Activated naive CD4-positive, alpha-beta T cell (primary cell): ENCODE data around the gene DCTN2.
"Not testable (repeated sequence)": the region's sequence is repeated elsewhere in the genome, so short reads cannot be mapped to it uniquely, and the experiment has no call there.

Experiments
- DNase-seq, 4 experiments: peaks; one replicate each; lab custom pipeline; 2025; lab: John Stamatoyannopoulos, UW

DCTN2 gene

DNA sequence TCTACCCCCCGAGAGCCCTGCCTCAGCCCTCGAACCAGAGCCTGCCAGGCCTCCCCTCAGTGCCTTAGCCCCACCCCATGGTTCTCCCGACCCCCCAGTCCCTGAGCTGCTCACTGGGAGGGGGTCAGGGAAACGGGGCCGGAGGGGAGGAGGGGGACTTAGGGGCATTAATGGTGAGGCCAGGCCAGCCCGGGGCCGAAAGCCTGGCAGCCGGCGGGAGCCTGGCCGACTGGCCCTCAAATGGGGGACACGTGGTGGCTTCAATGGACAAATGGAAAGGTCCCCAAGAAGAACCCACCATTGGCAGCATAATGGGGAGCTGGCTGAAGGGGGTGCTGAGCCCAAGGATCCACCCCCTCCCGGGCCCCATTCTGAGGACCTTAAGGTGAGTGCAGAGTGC, 18.8 kb downstream of the DCTN2 start:
- DNase-seq: no peak

DNA sequence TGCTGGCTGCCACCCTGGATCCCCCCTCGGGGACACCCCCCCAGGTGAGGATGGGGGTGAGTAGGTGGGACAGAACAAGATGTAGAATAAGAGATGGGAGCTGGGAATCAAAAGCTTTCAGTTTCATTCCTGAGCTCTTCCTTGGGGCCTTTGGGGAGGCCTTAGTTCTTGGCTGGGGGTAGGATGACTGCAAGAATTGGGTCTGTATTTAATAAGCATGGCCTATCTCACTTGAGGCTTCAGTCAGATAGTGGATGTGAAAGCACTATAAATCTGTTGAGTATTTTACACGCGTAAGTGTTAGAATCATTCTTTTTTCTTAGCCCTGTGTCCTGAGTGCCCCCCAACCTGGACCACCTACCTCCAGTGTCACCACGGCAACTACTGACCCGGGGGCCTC, 19.8 kb downstream of the DCTN2 start:
- no peak for DNase-seq

DNA sequence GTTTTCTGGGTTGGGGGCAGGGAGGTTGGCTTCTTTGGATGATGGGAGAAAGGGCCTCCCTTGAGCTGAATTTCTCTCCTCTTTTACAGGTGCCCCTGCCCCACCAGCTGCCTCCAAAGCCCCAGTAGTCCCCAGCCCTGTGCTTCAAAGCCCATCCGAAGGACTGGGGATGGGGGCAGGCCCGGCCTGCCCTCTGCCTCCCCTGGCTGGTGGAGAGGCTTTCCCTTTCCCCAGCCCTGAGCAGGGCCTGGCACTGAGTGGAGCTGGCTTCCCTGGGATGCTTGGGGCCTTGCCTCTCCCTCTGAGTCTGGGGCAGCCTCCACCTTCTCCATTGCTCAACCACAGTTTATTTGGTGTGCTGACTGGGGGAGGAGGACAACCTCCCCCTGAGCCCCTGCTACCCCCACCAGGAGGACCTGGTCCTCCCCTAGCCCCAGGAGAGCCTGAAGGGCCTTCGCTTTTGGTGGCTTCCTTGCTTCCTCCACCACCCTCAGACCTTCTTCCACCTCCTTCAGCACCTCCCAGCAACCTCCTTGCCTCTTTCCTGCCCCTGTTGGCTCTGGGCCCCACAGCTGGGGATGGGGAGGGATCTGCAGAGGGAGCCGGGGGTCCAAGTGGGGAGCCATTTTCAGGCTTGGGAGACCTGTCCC, 20.4 kb downstream of the DCTN2 start:
- DNase-seq: no peak

DNA sequence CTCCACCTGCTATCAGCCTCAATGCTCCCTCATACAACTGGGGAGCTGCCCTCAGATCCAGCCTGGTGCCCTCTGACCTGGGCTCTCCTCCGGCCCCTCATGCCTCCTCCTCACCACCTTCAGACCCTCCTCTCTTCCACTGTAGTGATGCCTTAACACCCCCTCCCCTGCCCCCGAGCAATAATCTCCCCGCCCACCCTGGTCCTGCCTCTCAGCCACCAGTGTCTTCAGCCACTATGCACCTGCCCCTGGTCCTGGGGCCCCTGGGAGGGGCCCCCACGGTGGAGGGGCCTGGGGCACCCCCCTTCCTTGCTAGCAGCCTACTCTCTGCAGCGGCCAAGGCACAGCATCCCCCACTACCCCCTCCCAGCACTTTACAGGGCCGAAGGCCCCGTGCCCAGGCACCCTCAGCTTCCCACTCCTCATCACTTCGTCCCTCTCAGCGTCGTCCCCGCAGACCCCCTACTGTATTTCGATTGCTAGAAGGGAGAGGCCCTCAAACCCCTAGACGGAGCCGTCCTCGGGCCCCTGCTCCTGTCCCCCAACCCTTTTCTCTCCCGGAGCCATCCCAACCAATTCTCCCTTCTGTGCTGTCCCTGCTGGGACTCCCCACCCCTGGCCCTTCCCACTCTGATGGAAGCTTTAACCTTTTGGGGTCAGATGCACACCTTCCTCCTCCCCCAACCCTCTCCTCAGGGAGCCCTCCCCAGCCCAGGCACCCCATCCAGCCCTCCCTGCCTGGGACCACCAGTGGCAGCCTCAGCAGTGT, 21.2 kb downstream of the DCTN2 start:
- DNase-seq: no peak

DNA sequence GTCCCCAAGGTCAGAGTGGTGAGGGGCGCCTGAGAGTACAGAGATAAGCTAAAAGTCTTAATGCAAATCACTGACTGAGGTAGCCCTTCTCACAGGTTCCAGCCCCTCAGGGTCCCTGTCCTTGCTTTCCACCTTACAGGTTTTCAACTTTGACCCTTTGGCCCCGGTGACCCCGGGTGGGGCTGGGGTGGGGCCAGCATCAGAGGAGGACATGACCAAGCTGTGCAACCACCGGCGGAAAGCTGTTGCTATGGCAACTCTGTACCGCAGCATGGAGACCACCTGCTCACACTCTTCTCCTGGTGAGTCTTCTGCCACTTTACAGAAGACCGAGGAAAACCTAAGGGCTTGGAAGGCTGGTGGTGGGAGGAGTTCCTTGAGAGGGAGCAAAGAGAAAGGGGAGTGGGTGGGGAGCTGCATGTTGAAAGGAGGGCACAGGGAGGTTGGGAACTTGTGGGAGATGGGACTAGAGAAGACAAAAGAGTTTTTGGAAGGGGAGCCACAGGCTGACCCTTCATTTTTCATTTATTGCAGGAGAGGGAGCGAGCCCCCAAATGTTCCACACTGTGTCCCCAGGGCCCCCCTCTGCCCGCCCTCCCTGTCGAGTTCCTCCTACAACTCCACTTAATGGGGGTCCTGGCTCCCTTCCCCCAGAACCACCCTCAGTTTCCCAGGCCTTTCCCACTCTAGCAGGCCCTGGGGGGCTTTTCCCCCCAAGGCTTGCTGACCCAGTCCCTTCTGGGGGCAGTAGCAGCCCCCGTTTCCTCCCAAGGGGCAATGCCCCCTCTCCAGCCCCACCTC, 22.0 kb downstream of the DCTN2 start:
- DNase-seq: no peak

DNA sequence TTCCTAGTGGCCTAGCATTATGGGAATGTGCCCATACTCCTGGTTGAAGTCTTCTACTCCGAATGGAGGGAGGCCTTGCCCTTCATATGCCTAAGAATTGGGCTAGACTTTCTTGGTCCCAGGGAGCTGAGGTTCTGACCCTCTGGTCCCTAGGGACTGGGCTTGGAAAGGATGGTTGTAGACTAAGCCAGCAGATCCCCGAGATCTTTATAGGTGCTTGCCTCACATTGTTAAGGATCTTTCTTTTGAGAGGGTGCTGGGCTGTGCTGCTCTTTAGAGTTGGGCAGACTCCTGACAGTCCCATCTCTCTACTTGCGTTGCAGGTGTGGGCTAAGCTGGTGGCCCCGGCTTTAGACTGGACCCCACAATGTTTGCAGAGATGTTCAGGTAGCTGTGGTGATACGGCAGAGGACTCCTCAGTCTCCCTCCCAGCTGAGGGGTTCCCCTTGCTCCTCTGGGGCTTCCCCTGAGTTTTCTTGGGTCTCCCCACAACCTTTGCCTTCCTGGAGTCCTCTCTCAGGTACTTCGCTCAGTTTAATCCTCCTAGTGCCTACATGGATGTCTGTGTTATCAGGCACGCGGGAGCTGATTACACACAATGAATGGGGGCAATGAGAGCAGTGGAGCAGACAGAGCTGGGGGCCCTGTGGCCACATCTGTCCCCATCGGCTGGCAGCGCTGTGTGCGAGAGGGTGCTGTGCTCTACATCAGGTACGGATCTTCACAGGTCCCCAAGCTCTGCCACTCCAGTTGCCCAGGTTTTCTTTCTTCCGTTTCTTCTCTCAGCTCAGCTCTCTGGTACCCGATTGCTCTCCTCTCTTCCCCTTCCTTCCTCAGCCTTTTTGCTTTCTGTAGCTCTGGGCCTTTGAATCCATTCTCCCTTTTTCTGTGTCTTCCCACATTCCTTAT, 23.0 kb downstream of the DCTN2 start:
- no peak for DNase-seq

DNA sequence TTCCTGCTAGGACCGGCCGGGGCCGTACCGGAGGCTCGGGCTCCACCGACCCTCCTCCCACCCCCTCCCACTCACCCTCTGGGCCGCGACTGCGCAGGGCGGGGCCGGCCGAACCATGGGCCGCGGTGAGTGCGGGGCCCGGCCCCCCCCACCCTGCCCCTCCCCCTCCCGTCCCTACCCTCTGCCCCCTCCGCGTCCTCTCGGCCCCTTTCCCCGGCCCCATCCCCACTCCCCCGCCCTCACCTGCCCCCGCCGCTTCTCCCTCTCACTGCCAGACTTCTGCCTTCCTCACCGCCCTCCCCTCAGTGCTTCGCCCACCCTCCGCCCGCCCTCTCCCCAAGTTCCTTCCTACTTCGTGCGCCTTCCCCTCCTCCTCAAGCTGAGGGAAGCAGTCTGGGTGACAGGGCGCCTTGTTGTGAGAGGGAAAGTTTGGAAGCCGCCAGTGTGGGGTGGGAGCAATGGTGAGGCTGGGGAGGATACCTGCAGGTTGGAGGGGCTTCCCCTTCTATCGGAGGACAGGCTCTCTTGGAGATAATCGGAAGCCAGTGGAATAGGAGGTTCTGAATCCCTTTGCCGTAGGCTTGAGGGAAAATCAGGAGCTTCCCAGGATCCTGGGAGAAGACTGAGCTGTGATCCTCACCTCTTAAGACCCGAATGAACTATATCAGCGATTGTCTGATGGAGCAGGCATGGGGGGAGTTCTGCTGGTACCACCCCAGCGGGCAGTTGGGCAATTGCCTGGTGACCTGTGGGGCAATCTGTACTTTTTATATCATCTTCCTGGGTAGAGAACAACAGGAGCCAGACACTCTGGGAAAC, 23.9 kb downstream of the DCTN2 start:
- no peak for DNase-seq

DNA sequence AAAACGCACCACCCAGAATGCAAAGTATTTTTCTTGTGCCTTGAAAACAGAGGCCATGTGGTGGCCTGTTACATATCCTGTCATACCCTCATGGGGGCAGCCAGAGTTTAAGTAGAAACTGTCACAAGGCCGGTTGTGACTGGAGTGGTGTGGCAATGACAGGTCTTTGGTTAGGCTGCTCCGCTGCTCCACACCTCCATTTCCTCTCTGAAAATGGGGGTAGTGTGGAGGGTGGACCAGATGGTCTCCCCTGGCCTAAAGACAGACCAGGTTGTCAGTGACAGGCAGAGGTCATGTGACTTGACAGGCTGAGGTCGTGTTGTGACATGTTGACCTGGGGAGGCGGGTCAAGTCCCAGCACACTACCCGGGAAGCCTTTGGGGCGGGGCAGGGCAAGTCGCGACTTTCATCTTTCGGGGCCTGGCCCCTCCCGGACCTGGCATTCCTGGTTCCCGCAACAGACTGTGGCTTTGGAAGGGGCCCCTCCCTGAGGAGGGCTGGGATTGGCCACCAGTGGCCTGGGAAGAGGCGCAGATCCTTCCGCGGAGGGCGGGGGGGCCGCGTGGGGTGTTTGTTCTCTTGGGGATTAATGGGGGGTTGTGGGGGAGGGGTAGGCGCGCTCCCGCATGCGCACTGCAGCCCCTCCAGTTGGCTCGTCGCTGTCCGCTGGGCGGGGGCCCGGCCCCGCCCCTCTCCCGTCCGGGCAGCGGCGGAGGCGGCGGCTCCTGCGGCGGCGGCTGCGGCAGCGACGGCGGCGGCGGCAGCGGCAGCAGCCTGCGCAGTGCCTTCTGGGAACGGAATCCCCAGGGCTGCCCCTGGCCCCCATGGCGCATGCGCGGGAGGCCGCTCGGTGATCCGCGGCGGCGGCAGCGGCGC, 24.7 kb downstream of the DCTN2 start, which contains the start of gene MBD6:
Gene MBD6, plus strand, starts transcription at position 814 of the 876 bp plus-strand sequence. CDS start 1,480 bp downstream, outside the sequence.
- peak; percentile 76 to 95 (median 90) for DNase-seq

DNA sequence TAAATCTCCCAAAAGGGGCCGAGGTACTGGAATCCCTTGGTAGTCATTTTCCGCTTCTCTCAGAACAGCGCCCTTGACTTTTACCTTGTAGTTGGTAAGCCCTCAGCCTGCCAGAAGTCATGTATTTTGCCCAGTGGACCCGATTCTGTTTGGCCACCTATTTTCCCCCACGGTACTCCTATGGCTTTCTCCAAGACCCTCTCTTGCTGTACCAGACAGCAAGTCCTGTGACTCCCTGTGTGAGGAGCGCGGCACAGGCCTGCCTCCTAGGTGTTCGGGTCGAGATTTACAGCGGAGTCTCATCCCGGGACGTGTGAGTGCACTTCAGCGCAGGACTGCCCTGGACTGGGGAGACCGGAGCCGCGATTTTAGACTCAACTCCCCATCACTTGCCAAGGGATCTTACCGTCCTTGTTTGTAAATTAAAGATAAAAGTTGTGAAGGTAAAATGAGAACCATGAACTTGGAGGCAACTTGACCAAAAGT, 25.4 kb downstream of the DCTN2 start:
- peak in 2 of 4 experiments; percentile 19 to 39 for DNase-seq

DNA sequence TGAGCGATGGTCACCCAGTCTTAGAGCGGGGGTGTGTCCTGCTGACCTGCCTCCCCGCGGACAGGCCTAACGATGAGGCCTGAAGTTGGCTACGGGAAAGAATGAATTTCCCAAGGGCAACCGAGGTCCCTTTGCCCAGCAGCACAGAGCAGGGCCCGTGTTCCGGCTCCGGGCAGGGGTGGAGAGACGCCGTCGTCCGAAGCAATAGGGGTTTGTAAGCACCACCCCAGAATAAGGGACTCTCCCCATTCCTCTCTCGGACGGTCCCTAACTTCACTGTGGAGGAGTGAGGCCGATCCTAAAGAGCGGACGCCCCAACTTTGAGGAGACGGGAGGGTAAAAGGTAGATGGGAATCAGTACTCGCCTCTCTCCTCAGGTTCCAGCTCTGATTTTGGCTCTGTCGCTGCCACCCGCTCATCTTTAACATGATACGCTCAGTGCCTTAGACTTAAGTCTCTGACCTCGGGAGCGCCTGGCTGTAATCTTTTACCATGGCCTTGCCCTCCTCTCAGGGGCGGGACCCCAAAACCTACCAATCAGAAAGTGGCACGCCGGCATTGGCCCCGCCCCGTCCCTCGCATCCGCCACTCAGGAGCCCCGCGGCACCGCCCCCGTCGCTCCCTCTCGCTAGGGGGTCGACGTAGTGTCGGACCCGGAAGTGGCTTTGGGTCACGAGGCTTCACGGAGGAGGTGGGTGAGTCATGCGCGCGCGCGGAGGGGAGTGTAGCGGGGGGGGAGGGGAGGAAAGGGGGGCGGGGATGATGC, 26.8 kb downstream of the DCTN2 start, which contains the start of gene DDIT3:
Gene DDIT3, minus strand, starts transcription at position 462 of the 766 bp plus-strand sequence. CDS start 3,108 bp downstream, outside the sequence.
- peak; percentile 98 to 100 (median 99) for DNase-seq

DNA sequence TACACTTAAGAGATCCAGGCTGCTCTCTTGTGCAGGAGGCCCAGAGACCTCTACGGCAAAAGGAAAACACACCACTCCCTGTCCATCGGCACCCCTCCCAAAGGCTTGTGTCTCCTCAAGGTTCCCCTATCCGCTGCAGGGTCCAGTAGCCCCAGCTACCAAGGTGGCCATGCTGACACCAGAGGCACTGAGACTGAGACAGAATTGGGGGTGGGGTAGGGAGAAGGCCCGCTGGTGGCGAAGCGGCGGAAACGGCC, 27.3 kb downstream of the DCTN2 start:
- DNase-seq: no peak

DNA sequence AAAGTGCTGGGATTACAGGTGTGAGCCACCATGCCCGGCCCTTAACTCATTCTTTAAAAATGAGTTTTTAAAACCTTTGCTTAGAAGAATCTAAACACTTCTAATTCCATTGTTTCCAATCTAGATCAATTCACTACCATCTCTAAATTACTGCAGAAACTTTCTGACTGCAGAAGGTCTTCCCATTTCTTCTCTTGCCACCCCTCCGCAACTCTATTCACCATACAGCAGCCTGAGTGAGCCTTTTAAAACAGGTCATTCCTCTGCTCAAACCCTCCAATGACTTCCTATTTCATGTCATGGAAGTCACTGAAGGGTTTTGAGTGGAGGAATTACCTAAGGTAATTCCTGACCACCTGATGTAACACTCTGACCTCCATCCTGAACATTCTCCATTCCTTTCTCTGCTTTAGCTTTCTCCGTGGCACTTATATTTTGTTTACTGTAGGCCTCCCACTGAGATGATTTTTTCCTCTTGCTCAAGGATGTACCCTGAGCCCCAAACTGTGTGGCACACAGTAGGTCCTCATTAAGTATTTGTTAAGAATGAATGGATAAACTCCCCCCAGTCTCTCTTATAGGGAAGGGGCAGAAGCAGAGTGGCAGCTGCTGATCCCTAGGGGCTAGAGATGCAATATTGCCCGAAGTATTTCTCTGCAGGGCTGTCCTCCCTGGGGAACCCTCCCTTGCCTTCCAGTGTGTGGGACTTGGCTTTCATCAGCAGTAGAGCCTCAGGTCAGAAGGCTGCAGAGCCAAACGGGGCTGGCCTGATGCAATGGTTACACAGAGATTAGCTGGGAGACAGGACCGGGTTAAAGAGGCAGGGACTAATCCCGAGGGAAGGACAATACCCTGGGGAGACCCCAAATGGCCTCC, 27.8 kb downstream of the DCTN2 start:
- DNase-seq: no peak

DNA sequence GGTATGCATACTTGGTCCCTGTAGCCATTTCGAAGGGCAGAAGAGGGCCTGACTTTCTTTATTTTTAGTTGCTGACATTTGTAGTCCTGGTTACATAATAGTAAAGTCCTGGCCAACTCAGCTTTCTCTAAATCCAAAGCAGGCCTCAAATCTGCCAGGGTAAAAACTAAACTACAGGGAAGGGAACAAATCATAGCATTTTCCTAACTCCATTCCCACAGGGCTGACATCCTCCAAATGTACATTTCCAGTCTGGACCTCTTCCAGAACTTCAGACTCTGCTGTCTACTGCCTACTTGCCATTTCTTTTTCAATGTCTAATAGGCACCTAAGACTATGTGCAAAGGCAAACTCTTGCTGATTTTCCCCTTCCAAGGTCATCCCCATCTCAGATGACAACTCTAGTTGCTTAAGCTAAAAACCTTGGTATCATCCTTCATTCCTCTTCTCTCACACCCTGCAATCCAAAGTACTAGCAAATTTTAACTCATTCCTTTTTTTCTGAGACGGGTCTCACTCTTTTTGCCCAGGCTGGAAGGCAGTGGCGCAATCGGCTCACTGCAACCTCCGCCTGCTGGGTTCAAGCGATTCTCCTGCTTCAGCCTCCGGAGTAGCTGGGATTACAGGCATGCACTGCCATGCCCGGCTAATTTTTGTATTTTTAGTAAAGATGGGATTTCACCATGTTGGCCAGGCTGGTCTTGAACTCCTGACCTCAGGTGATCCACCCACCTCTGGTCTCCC, 28.6 kb downstream of the DCTN2 start:
- no peak for DNase-seq

DNA sequence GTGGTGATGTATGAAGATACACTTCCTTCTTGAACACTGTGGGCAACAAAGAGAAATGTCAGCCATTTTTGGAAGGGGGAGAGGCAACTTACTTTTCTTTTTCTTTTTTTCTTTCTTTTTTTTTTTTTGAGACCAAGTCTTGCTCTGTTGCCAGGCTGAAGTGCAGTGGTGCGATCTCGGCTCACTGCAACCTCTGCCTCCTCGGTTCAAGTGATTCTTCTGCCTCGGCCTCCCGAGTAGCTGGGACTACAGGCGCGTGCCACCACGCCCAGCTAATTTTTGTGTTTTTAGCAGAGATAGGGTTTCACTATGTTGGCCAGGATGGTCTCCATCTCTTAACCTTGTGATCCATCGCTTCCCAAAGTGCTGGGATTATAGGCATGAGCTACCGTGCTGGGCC, 29.3 kb downstream of the DCTN2 start:
- not testable (repeated sequence) for DNase-seq

DNA sequence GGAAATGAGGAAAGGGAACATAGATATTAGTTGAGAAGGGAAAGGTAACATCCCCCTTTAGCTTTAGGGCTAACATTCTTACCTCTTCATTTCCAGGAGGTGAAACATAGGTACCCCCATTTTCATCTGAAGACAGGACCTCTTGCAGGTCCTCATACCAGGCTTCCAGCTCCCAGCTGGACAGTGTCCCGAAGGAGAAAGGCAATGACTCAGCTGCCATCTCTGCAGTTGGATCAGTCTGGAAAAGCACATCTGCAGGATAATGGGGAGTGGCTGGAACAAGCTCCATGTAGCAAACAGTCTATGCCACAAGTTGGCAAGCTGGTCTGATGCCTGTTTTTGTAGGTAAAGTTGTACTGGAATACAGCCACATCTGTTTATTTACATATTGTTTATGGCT, 29.8 kb downstream of the DCTN2 start:
- no peak for DNase-seq

DNA sequence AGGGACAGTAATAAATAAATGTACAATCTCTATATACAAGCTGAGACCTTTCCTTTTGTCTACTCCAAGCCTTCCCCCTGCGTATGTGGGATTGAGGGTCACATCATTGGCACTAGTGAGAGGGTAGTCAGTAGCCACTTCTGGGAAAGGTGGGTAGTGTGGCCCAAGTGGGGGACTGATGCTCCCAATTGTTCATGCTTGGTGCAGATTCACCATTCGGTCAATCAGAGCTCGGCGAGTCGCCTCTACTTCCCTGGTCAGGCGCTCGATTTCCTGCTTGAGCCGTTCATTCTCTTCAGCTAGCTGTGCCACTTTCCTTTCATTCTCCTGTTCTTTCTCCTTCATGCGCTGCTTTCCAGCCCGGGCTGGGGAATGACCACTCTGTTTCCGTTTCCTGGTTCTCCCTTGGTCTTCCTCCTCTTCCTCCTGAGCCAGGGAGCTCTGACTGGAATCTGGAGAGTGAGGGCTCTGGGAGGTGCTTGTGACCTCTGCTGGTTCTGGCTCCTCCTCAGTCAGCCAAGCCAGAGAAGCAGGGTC, 30.3 kb downstream of the DCTN2 start:
- DNase-seq: no peak
